Measurements from ENCODE around the gene DTX4. TPM values are rescaled to one million over a fixed set of nuclear protein-coding genes. Genes with fewer than 3 reads are reported as not detected.

The DTX4 gene
- 0.30 and 0.90 TPM in 2 replicates for total RNA-seq (2014; rRNA removed; shearing (Covaris generic))

GRCh38 chr11:59171508-59172322 lies at the start of gene DTX4:
DTX4 (plus strand) TSS chr11:59172132; CDS start chr11:59172596, 464 bp downstream.

GRCh38 chr11:59142530-59143507 lies 29.1 kb upstream of the DTX4 start, which contains the start of gene FAM111A:
FAM111A (plus strand) TSS chr11:59142856; CDS start chr11:59148873, 6,017 bp downstream.

DNA sequence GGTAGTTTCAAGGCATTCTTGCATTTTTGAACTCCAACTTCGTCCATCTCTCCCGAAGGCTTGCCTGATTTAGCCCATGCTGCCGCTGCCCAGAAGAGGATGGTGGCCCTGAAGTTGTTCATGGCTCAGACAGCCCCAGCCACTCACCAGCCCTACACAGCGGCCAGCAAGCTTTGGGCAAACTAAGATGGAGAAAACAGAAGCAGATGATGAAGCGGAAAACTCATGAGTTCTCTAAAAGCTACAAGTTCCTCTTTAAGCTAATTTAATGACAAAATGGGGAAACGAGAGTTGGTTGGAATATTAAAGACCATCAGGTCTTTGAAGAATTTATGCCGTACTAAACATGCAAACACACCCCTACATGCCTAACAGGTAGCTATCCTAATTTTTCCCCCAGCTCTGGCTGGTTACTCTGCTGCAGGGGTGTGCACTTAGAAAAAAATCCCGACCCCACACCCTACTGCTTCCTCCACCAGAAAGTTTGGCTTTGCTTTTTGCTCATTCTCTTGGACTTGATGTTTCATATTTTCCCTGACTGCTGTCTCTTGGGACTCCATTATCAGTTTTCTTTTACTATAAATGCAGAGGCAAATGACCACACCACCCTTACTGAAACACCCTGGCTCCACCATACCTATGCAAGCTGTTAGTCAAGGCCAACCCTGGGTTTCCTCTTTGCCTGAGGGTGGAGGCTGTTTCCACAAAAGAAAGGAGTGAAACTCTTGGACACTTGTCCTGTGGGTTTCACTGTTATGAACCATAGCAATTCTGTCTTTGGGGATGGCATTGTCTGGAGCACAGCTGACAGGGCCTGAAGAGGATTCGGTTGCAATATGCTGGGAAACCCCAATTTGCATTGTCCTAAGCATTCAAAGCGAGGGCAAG lies 41.1 kb downstream of the DTX4 start, which contains the start of gene MPEG1:
MPEG1 (minus strand) TSS at position 184 of the 888 bp plus-strand sequence; CDS start at position 122, 62 bp downstream.

Small RNA genes lying within 50 kb of the gene (small RNA-seq; reads per million reads assigned to genes)
- not detected for gene RN7SL42P

Other genes with a start within 250 kb of the DTX4 start
- gene GLYATL1, start 232.6 kb upstream of the DTX4 start, total RNA-seq (2014; rRNA removed; shearing (Covaris generic)) = 0.16 and 0.26 TPM in 2 replicates
- gene GLYATL1B, start 85.8 kb upstream of the DTX4 start, total RNA-seq (2014; rRNA removed; shearing (Covaris generic)) = not detected in 2 replicates
- 14.3 and 17.8 TPM in 2 replicates for gene FAM111B, start 64.9 kb upstream of the DTX4 start, total RNA-seq (2014; rRNA removed; shearing (Covaris generic))
- 47.0 and 58.7 TPM in 2 replicates for gene FAM111A, start 29.3 kb upstream of the DTX4 start, total RNA-seq (2014; rRNA removed; shearing (Covaris generic))
- not detected in 2 replicates for gene MPEG1, start 40.8 kb downstream of the DTX4 start, total RNA-seq (2014; rRNA removed; shearing (Covaris generic))
- not detected in 2 replicates for gene OR5AN1, start 186.8 kb downstream of the DTX4 start, total RNA-seq (2014; rRNA removed; shearing (Covaris generic))

All from A375 (cell line).